ELR (cell line): ENCODE data around the gene NUDT19.
"Not testable (repeated sequence)": the region's sequence is repeated elsewhere in the genome, so short reads cannot be mapped to it uniquely, and the experiment has no call there.

Experiments
- DNase-seq: peaks from one replicate; pipeline ENCODE4 v3.0.0-alpha.2; 2015; ENCODE audit warnings: low read depth

Gene NUDT19

GRCh38 chr19:32691291-32691951 lies at the start of gene NUDT19:
NUDT19 (plus strand) TSS chr19:32691821; CDS start chr19:32691961, 140 bp downstream.
- DNase-seq = peak; percentile 88

GRCh38 chr19:32642771-32643170 lies 48.9 kb upstream of the NUDT19 start:
- no peak for DNase-seq

- no peak for DNase-seq
Measured at GRCh38 chr19:32646556-32646955, 45.1 kb upstream of the NUDT19 start.

- no peak for DNase-seq
Measured at GRCh38 chr19:32647361-32647760, 44.3 kb upstream of the NUDT19 start.

- DNase-seq = no peak
Measured at GRCh38 chr19:32649751-32650150, 41.9 kb upstream of the NUDT19 start.

GRCh38 chr19:32650671-32651070 lies 41.0 kb upstream of the NUDT19 start:
- DNase-seq = no peak

GRCh38 chr19:32651729-32652140 lies 39.9 kb upstream of the NUDT19 start:
- DNase-seq = no peak

GRCh38 chr19:32652331-32652730 lies 39.3 kb upstream of the NUDT19 start:
- DNase-seq = not testable (repeated sequence)

GRCh38 chr19:32652894-32653598 lies 38.6 kb upstream of the NUDT19 start:
- no peak for DNase-seq

- no peak for DNase-seq
Measured at GRCh38 chr19:32653599-32653915, 38.1 kb upstream of the NUDT19 start.

- not testable (repeated sequence) for DNase-seq
Measured at GRCh38 chr19:32656379-32656778, 35.2 kb upstream of the NUDT19 start.

- DNase-seq = no peak
Measured at GRCh38 chr19:32658075-32658474, 33.5 kb upstream of the NUDT19 start.

GRCh38 chr19:32658527-32658926 lies 33.1 kb upstream of the NUDT19 start:
- no peak for DNase-seq

GRCh38 chr19:32661318-32661717 lies 30.3 kb upstream of the NUDT19 start:
- peak; percentile 15 for DNase-seq

- DNase-seq = peak; percentile 73
Measured at GRCh38 chr19:32662186-32662585, 29.4 kb upstream of the NUDT19 start.

GRCh38 chr19:32666084-32666483 lies 25.5 kb upstream of the NUDT19 start:
- no peak for DNase-seq

GRCh38 chr19:32669310-32669709 lies 22.3 kb upstream of the NUDT19 start:
- no peak for DNase-seq

GRCh38 chr19:32671883-32672593 lies 19.6 kb upstream of the NUDT19 start:
- DNase-seq = no peak

GRCh38 chr19:32672841-32673240 lies 18.8 kb upstream of the NUDT19 start:
- DNase-seq = no peak

- no peak for DNase-seq
Measured at GRCh38 chr19:32673573-32673972, 18.0 kb upstream of the NUDT19 start.

GRCh38 chr19:32674153-32674930 lies 17.3 kb upstream of the NUDT19 start:
- DNase-seq = peak; percentile 26
